Activated CD4-positive, alpha-beta T cell treated with anti-CD3 and anti-CD28 coated beads, Interleukin-2, Interleukin-6, amounts not matched to agents 100 ng/mL and 50 ng/mL, durations not matched to agents 16 hours and 8 hours (primary cell): ENCODE measurements around the gene PVALB.

Experiments
- DNase-seq: peaks from one replicate; pipeline ENCODE4 v3.0.0-alpha.2; 2020

Gene PVALB

DNA sequence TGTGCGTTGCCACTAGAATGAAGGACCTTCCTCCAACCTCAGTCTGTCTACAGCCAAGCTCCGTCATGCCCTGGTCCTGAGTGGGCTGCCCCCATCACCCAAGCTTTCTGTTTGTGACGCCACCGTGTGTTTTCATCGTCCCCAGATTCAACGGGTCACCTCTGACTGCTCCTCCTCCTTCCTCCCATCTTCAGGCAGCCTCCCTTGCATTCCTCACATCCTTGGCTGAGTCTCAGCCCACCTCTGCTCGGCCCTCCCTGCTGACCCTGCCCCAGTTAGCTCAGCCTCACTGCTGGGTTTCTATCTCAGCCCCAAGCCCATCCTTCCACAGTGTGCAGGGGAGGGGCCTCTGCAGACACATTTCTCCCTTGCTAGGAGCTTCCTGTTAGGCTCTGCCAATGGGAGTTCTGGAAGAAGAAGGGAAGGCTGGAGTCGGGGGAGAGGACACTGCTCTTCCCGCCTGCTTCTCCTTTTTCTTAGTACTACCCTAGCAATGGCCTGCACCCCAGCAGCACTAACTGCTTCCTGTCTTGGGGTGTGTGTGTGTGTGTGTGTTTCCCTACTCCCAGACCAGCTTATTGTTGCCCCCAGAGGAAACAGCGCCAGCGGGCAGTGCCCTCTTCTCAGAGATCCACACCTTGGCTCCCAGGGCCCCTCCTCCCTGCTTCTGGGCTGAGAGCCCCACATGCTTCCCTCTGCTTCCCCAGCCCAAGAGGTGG, 46.2 kb downstream of the PVALB start:
- DNase-seq = no peak

GRCh38 chr22:36769541-36770512, 47.0 kb downstream of the PVALB start:
- no peak for DNase-seq

GRCh38 chr22:36768616-36769015, 48.2 kb downstream of the PVALB start:
- no peak for DNase-seq

- no peak for DNase-seq
Measured at GRCh38 chr22:36768141-36768540, 48.7 kb downstream of the PVALB start.

GRCh38 chr22:36767035-36767775, 49.6 kb downstream of the PVALB start:
- no peak for DNase-seq

DNA sequence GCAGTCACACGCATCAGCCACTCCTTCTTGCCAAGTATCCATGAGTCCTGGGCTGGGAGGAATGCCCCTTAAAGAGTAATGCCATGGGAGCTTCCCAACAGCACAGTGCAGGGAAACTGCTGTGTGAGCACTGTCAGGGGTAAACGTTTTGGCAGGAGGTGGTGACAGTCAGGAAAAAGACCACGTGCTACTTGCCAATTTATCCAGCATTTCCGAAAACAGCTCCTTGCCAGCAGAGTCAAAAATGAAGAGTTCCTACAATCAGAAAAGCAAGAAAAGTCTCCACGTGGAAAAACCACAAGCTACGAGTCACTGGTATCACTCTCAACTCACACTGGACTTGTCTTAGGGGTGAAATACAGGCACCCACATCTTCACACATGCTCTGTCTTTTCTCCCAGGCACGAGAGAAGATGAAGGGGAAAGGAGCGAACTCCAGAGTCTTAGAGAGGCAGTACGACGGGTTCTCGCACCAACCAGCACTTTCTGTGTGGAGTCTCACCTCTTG, 50.8 kb downstream of the PVALB start:
- no peak for DNase-seq

DNA sequence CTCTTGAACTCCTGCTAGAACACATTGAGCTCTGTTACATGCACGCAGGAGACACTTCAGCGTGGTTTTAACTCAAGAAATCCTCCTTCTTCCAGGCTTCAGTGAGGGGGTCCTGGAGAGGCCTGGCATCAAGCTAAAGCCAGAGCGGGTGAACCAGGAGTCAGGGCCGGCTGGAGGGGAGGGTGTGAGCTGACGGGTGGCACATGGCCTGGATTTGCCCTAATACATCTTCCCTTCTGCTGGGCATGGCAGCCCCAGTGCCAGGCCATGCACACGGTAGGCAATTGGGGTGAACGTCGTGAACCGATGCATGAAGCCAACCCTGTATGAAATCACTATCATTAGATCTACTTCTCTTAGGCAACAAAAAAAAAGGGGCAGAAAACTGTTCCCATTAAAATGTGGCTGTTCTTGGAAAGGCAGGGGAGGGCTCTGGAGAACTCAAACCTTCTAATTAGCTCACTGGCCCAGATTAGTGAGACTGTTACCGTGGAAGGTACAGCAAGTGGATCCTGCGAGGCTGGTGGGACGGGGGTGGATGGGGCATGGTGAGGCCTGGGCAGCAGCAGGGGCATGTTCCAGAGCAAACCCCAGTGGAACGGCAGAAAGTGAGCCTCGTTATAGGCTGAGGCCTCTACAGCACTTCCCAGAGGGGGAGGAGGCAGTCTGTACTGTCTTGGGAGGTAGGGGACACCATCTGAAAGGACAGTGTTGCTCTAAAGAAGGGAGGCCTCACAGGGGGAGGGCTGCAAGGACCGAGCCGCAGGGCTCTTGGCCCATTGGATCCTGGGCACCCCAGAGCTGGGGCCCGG, 51.5 kb downstream of the PVALB start:
- DNase-seq = no peak

- no peak for DNase-seq
Measured at GRCh38 chr22:36764641-36765040, 52.2 kb downstream of the PVALB start.

DNA sequence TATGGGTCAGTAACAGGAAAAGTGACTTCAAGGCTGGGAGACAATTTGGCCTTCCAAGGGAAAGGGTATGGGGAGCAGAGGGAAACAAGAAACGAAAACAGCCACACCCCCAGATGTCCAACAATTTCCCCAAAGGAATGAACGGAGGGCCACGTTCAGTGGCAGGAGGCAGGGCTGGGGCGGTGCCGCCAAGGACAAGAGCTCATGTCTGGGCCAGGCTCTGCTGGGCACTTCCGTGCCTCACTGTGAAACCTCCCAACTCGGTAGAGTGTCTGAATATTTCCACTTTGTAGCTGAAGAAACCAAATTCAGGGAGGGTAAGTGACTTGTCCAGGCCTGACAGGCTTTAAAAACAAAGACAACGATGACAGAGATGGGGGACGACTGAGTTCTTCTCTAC, 52.8 kb downstream of the PVALB start:
- no peak for DNase-seq

- no peak for DNase-seq
Measured at GRCh38 chr22:36763576-36763975, 53.3 kb downstream of the PVALB start.

DNA sequence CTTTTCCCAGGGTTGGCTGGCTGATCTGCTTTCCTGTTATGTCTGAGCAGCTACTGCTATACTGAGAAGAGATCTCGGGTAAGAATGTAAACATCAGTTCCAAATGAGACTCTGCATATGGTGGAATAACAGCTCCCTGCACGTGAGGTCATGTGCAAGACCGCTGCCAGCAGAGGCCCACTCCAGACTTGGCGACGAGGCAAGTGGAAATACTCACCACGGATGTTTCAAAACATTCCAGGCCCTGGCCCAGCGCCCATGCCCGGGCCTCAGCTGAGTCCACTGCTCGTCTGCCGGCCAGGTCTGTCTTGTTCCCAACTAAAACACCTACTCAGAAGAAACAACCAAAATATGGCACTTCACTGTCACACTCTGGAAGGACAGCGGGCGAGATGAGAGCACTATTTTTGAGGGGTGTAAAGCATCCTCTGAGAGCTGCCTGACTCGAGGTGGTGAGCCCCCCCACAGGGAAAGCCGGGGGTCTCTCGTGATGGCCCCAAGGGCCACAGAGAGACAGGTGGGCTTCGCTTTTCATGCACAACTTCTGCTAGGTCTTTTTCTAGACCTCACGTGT, 54.1 kb downstream of the PVALB start:
- no peak for DNase-seq

GRCh38 chr22:36761553-36762240, 55.1 kb downstream of the PVALB start:
- no peak for DNase-seq

- no peak for DNase-seq
Measured at GRCh38 chr22:36760786-36761185, 56.0 kb downstream of the PVALB start.

GRCh38 chr22:36759481-36760159, 57.2 kb downstream of the PVALB start:
- DNase-seq = no peak

DNA sequence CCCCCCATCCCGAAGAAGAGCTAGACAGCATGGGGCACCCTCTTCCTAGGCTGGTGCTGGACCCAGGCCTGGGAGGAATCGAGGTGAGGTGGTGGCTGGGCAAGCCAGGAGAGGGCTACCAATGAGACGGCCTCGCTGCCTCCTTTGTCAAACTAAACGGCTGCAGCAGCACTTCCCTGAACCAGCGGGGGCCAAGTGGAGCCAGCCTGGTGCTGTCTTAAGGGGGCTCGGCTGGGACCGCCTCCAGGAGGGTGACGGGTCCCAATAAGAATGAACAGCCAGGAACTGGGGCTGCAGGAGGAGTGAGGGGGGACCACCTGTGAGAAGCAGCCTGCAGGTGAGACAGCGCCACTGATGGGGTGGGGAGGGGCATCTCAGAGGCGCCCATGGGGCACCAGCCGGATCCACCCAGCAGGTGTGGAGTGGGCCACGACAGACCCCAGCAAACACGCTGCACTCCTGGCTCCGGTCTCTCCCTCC, 58.0 kb downstream of the PVALB start:
- DNase-seq = no peak

DNA sequence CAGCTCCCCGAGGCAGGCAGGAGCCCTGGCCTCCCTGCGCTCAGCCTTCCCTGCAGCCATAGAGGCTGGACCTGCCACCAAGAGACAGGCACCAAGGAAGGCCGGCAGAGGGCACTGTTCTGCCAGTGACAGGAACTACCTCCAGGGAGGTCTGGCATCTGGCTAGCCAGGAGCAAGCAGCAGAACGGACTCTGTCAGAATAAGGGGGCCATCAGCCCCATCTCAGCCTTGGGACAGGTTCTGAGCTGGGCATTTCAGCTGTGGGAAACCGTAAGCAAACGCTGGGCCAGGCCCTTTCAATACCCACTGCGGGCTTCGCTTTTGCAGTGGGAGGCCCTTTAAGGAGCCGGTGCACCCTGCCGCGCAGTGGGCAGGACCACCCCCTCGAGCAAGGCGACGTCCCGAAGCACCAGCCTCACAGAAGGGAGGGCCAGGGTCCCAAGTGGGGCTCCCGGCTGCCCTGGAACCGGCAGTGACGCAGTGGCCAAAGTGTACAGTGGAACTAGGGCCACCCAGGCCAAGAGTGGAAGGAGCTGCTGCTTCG, 59.1 kb downstream of the PVALB start:
- DNase-seq = peak; percentile 81

GRCh38 chr22:36756746-36757655, 59.8 kb downstream of the PVALB start:
- DNase-seq = no peak

DNA sequence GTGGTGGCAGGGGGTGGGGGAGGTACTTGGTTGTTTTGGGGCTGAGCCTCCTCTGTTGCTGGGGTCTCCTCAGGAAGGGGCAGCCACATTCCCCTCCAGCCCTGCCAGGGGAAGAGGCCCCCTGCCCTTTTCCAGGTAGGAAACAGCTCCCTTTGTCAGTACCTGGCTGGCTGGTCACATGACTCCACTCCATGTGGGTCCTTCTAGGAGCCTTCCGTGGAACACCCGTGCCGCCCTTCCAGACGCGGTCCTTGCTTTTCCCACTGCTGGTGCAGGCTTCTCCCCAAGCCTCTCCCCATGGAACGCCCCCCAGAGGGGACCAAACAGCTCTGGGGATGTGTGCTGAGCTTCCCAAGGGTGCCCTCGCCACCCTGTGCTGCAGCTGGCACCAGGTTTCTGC, 60.8 kb downstream of the PVALB start:
- no peak for DNase-seq

- no peak for DNase-seq
Measured at GRCh38 chr22:36755316-36755715, 61.5 kb downstream of the PVALB start.
